HepG2 (cell line): Measurements from ENCODE around the gene TST. TPM values are rescaled to one million over a fixed set of nuclear protein-coding genes. Genes with fewer than 3 reads are reported as not detected.
A peak's percentile ranks its signal among the peaks of the same experiment; 100 is the strongest.

ENCODE experiments used
- BRCA1 ChIP-seq: sonication (generic); formaldehyde crosslinking; IDR thresholded peaks from 2 replicates; pipeline ENCODE4 v1.4.0; 2020; ENCODE audit warnings: missing genetic modification reagents
- FOXP4 ChIP-seq: sonication (generic); formaldehyde crosslinking; IDR thresholded peaks from 2 replicates; pipeline ENCODE4 v1.4.0; 2020; ENCODE audit warnings: missing genetic modification reagents
- KAT8 ChIP-seq: IDR thresholded peaks from 2 replicates; pipeline ENCODE4 v1.6.1; 2016; ENCODE audit warnings: missing genetic modification reagents, missing compliant biosample characterization
- KDM2A ChIP-seq: sonication (generic); formaldehyde crosslinking; IDR thresholded peaks from 2 replicates; pipeline ENCODE4 v1.4.0; 2020; ENCODE audit warnings: low read depth, missing genetic modification reagents, borderline replicate concordance
- MEIS1 ChIP-seq: sonication (generic); formaldehyde crosslinking; IDR thresholded peaks from 2 replicates; pipeline ENCODE4 v1.9.0; 2021; ENCODE audit warnings: mild to moderate bottlenecking, missing genetic modification reagents, moderate library complexity, borderline replicate concordance
- NR3C1 ChIP-seq: sonication (generic); formaldehyde crosslinking; IDR thresholded peaks from 2 replicates; pipeline ENCODE4 v1.4.0; 2020; ENCODE audit warnings: missing genetic modification reagents
- RXRB ChIP-seq: IDR thresholded peaks from 2 replicates; pipeline ENCODE4 v1.6.1; 2016; ENCODE audit warnings: borderline replicate concordance, missing genetic modification reagents, missing compliant biosample characterization
- SMAD3 ChIP-seq: sonication (generic); formaldehyde crosslinking; IDR thresholded peaks from 2 replicates; pipeline ENCODE4 v1.4.0; 2020; ENCODE audit warnings: missing genetic modification reagents
- SMYD3 ChIP-seq: sonication (generic); formaldehyde crosslinking; IDR thresholded peaks from 2 replicates; pipeline ENCODE4 v1.8.1; 2023; ENCODE audit warnings: mild to moderate bottlenecking, missing genetic modification reagents
- ZBTB46 ChIP-seq: sonication (generic); formaldehyde crosslinking; IDR thresholded peaks from 2 replicates; pipeline ENCODE4 v1.4.0; 2020; ENCODE audit warnings: mild to moderate bottlenecking, missing genetic modification reagents, borderline replicate concordance
- ZBTB7A ChIP-seq: sonication (generic); formaldehyde crosslinking; IDR thresholded peaks from 2 replicates; pipeline ENCODE4 v1.8.0; 2022; ENCODE audit warnings: mild to moderate bottlenecking, missing genetic modification reagents
- ZFP91 ChIP-seq: sonication (generic); formaldehyde crosslinking; IDR thresholded peaks from 2 replicates; pipeline ENCODE4 v1.9.0; 2022; ENCODE audit warnings: missing genetic modification reagents, mild to moderate bottlenecking, borderline replicate concordance
- ZNF10 ChIP-seq: sonication (generic); formaldehyde crosslinking; IDR thresholded peaks from 2 replicates; pipeline ENCODE4 v1.4.0; 2020; ENCODE audit warnings: mild to moderate bottlenecking, low read depth, missing genetic modification reagents, borderline replicate concordance
- ZNF496 ChIP-seq: sonication (generic); formaldehyde crosslinking; IDR thresholded peaks from 2 replicates; pipeline ENCODE4 v1.8.1; 2023; ENCODE audit warnings: mild to moderate bottlenecking, moderate library complexity, missing genetic modification reagents; ENCODE audit not compliant: insufficient replicate concordance
- ZSCAN9 ChIP-seq: IDR thresholded peaks from 2 replicates; pipeline ENCODE4 v1.6.1; 2016; ENCODE audit warnings: borderline replicate concordance
- polyA plus RNA-seq, 8 experiments: library from polyadenylated mRNA; depleted of rRNA in 3 of 8; stranded (reverse) in 7 of 8; unstranded in 1 of 8; fragments of >200 nt; fragmentation: Illumina TruSeq in 4 of 8; extraction: Trizol in 4 of 8; gene quantifications; 2 replicates each; pipeline versions ENCODE4 v1.2.1 to v1.2.3, GENCODE V29; 2011 to 2016; ENCODE audit warnings: low read depth in 4 of 8, missing spikeins in 1 of 8, mixed read lengths in 1 of 8; ENCODE audit not compliant: insufficient read depth in 1 of 8
- total RNA-seq, 5 experiments: library from RNA; depleted of rRNA; stranded (reverse); fragments of >200 nt; fragmentation: Illumina TruSeq; extraction: Trizol; gene quantifications; 2 replicates each; pipeline ENCODE4 v1.2.3, GENCODE V29; 2016; ENCODE audit warnings: low read depth in 1 of 5
- TF ChIP-seq, protein P1 (sequence below): sonication (generic); formaldehyde crosslinking; IDR thresholded peaks from 2 replicates; pipeline ENCODE4 v1.9.0; 2021; ENCODE audit warnings: mild to moderate bottlenecking, missing genetic modification reagents

TST gene
- total and polyA plus RNA-seq, 2 of the 13 experiments (the other 11 are each of a cell fraction or from before 2014, with no cell fraction given), result 44.6 to 63.6 TPM

- TF ChIP-seq ZBTB46 (CRISPR knock-in tag) (0 out of 2 replicates have a peak, but pooled peaks have one; percentile 57), MEIS1 (CRISPR knock-in tag) (peak; percentile 97), FOXP4 (CRISPR knock-in tag) (0 out of 2 replicates have a peak, but pooled peaks have one; percentile 22), NR3C1 (CRISPR knock-in tag) (no peak), KDM2A (CRISPR knock-in tag) (peak; percentile 63; the same call in 1 of the 2 replicates), ZNF496 (no peak), ZNF10 (no peak), RXRB (CRISPR knock-in tag) (peak; percentile 68; the same call in 1 of the 2 replicates), ZFP91 (peak; percentile 71; the same call in 1 of the 2 replicates), KAT8 (CRISPR knock-in tag) (peak; percentile 62; the same call in 1 of the 2 replicates), SMYD3 (CRISPR knock-in tag) (no peak), ZBTB7A (CRISPR knock-in tag) (peak; percentile 41; the same call in 1 of the 2 replicates), ZSCAN9 (CRISPR knock-in tag) (peak; percentile 24; the same call in 1 of the 2 replicates), BRCA1 (CRISPR knock-in tag) (peak; percentile 71; the same call in 1 of the 2 replicates), SMAD3 (CRISPR knock-in tag) (no peak)
- TF ChIP-seq, protein P1, sequence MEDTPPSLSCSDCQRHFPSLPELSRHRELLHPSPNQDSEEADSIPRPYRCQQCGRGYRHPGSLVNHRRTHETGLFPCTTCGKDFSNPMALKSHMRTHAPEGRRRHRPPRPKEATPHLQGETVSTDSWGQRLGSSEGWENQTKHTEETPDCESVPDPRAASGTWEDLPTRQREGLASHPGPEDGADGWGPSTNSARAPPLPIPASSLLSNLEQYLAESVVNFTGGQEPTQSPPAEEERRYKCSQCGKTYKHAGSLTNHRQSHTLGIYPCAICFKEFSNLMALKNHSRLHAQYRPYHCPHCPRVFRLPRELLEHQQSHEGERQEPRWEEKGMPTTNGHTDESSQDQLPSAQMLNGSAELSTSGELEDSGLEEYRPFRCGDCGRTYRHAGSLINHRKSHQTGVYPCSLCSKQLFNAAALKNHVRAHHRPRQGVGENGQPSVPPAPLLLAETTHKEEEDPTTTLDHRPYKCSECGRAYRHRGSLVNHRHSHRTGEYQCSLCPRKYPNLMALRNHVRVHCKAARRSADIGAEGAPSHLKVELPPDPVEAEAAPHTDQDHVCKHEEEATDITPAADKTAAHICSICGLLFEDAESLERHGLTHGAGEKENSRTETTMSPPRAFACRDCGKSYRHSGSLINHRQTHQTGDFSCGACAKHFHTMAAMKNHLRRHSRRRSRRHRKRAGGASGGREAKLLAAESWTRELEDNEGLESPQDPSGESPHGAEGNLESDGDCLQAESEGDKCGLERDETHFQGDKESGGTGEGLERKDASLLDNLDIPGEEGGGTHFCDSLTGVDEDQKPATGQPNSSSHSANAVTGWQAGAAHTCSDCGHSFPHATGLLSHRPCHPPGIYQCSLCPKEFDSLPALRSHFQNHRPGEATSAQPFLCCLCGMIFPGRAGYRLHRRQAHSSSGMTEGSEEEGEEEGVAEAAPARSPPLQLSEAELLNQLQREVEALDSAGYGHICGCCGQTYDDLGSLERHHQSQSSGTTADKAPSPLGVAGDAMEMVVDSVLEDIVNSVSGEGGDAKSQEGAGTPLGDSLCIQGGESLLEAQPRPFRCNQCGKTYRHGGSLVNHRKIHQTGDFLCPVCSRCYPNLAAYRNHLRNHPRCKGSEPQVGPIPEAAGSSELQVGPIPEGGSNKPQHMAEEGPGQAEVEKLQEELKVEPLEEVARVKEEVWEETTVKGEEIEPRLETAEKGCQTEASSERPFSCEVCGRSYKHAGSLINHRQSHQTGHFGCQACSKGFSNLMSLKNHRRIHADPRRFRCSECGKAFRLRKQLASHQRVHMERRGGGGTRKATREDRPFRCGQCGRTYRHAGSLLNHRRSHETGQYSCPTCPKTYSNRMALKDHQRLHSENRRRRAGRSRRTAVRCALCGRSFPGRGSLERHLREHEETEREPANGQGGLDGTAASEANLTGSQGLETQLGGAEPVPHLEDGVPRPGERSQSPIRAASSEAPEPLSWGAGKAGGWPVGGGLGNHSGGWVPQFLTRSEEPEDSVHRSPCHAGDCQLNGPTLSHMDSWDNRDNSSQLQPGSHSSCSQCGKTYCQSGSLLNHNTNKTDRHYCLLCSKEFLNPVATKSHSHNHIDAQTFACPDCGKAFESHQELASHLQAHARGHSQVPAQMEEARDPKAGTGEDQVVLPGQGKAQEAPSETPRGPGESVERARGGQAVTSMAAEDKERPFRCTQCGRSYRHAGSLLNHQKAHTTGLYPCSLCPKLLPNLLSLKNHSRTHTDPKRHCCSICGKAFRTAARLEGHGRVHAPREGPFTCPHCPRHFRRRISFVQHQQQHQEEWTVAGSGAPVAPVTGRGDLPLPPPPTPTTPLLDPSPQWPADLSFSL (CRISPR knock-in tag), result no peak
Measured at GRCh38 chr22:37043828-37044538, 24.7 kb upstream of the TST start (continued).
